ENCODE data around the gene FOXL1.

The FOXL1 gene

GRCh38 chr16:86555704-86556075, 22.7 kb upstream of the FOXL1 start:
- TF ChIP-seq TAF1 (IDR thresholded peaks at IDR 0.05; ENCODE audit: borderline replicate concordance, insufficient read depth, low read length) (no peak), REST (IDR thresholded peaks at IDR 0.05; ENCODE audit: insufficient read depth in 1 of 2, low read depth in 2 of 2, low read length in 2 of 2) (no peak), FOXP2 (optimal IDR thresholded peaks at IDR 0.05; ENCODE audit: borderline replicate concordance, extremely low read depth, extremely low read length, insufficient read depth) (no peak), POLR2AphosphoS5 (IDR thresholded peaks at IDR 0.05; ENCODE audit: low read depth, low read length) (no peak), SIN3A (IDR thresholded peaks at IDR 0.05; ENCODE audit: borderline replicate concordance, insufficient read depth, low read length) (no peak)

DNA sequence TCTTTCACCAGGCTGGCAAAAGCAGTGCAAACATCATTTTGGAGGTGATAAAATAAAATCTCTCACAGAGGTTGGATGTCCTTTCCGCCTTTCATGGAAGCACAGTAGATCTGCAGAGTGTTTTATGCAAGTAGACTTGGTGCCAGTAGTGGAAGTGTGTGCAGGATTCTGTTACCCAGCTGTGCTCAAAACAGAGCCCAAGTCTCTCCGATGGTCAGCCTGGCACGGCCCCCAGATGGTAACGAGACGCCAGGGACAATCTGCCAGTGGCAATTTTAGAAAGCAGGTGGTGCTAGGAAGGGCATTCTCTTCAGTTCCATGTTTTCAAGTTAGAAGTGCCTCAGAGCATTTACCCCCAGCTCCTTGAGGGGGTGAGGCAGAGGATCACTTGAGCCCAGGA, 21.8 kb upstream of the FOXL1 start:
- TF ChIP-seq REST (IDR thresholded peaks at IDR 0.05; ENCODE audit: insufficient read depth in 1 of 2, low read depth in 2 of 2, low read length in 2 of 2) (no peak), TAF1 (IDR thresholded peaks at IDR 0.05; ENCODE audit: borderline replicate concordance, insufficient read depth, low read length) (no peak), FOXP2 (optimal IDR thresholded peaks at IDR 0.05; ENCODE audit: borderline replicate concordance, extremely low read depth, extremely low read length, insufficient read depth) (no peak), SIN3A (IDR thresholded peaks at IDR 0.05; ENCODE audit: borderline replicate concordance, insufficient read depth, low read length) (no peak), POLR2AphosphoS5 (IDR thresholded peaks at IDR 0.05; ENCODE audit: low read depth, low read length) (no peak)

DNA sequence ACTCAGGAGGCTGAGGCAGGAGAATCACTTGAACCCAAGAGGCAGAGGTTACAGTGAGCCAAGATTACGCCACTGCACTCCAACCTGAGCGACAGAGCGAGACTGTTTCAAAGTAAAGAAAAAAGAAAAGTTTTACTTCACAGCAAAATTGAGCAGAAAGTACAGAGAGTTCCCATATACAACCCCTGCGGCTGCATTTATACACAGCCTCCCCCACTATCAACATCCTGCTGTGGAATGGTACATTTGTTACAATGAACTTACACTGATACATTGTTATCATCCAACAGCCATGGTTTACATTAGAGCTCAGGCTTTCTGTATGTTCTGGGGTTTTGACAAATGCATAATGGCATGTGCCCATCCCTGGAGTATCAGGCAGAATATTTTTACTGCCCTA, 20.8 kb upstream of the FOXL1 start:
- TF ChIP-seq FOXP2 (optimal IDR thresholded peaks at IDR 0.05; ENCODE audit: borderline replicate concordance, extremely low read depth, extremely low read length, insufficient read depth): no peak
- no peak for TF ChIP-seq SIN3A (IDR thresholded peaks at IDR 0.05; ENCODE audit: borderline replicate concordance, insufficient read depth, low read length)
- no peak for TF ChIP-seq POLR2AphosphoS5 (IDR thresholded peaks at IDR 0.05; ENCODE audit: low read depth, low read length)
- TF ChIP-seq REST (IDR thresholded peaks at IDR 0.05; ENCODE audit: insufficient read depth in 1 of 2, low read depth in 2 of 2, low read length in 2 of 2): no peak
- no peak for TF ChIP-seq TAF1 (IDR thresholded peaks at IDR 0.05; ENCODE audit: borderline replicate concordance, insufficient read depth, low read length)

GRCh38 chr16:86558355-86559193, 19.8 kb upstream of the FOXL1 start:
- TF ChIP-seq POLR2AphosphoS5 (IDR thresholded peaks at IDR 0.05; ENCODE audit: low read depth, low read length) (no peak), FOXP2 (optimal IDR thresholded peaks at IDR 0.05; ENCODE audit: borderline replicate concordance, extremely low read depth, extremely low read length, insufficient read depth) (no peak), TAF1 (IDR thresholded peaks at IDR 0.05; ENCODE audit: borderline replicate concordance, insufficient read depth, low read length) (no peak), SIN3A (IDR thresholded peaks at IDR 0.05; ENCODE audit: borderline replicate concordance, insufficient read depth, low read length) (no peak)

- TF ChIP-seq REST (IDR thresholded peaks at IDR 0.05; ENCODE audit: insufficient read depth in 1 of 2, low read depth in 2 of 2, low read length in 2 of 2): no peak
These were observed 18.5 kb upstream of the FOXL1 start for GRCh38 chr16:86559802-86560305.

All from PFSK-1 (cell line).